Measurements from ENCODE around the gene FUZ.

The FUZ gene

GRCh38 chr19:49849433-49850220 is 36.5 kb upstream of the FUZ start:
- H3K36me3 ChIP-seq (ENCODE audit: control insufficient read depth, low read length): peaks cover 17% of the 10 kb centered on the region
- peaks cover 13% of the 10 kb centered on the region; the same call in 1 of the 2 replicates for H4K20me1 ChIP-seq (ENCODE audit: control insufficient read depth, insufficient read depth, low read depth, low read length)
- no peaks in the 10 kb centered on the region for H3K9me2 ChIP-seq (replicated peaks; ENCODE audit: control insufficient read depth, low read length)
- no peaks in the 10 kb centered on the region; the same call in 1 of the 2 replicates for H3K27me3 ChIP-seq (ENCODE audit: control insufficient read depth, low read length)
- no peak overlapping the region for H3K27ac ChIP-seq (ENCODE audit: low read depth, low read length)
- H3K4me1 ChIP-seq (ENCODE audit: control insufficient read depth, low read length): peaks cover 54% of the 10 kb centered on the region
- peak overlapping the region; percentile 57 for H3K4me2 ChIP-seq (ENCODE audit: low read length)
- peaks cover 29% of the 10 kb centered on the region for H3K79me2 ChIP-seq (ENCODE audit: control insufficient read depth, low read length)
- peak overlapping the region; percentile 81 for H3K4me3 ChIP-seq (ENCODE audit: low read length)
- peaks cover 20% of the 10 kb centered on the region for H3F3A ChIP-seq (ENCODE audit: control insufficient read depth, insufficient read depth)
- H3K9me3 ChIP-seq (ENCODE audit: control insufficient read depth, insufficient read depth, low read length): no peaks in the 10 kb centered on the region
- TF ChIP-seq EZH2phosphoT487 (IDR thresholded peaks at IDR 0.05; ENCODE audit: borderline replicate concordance, low read length): no peak
- no peak for TF ChIP-seq CTCF (IDR thresholded peaks at IDR 0.05; ENCODE audit: low read depth, low read length, poor library complexity, severe bottlenecking)

DNA sequence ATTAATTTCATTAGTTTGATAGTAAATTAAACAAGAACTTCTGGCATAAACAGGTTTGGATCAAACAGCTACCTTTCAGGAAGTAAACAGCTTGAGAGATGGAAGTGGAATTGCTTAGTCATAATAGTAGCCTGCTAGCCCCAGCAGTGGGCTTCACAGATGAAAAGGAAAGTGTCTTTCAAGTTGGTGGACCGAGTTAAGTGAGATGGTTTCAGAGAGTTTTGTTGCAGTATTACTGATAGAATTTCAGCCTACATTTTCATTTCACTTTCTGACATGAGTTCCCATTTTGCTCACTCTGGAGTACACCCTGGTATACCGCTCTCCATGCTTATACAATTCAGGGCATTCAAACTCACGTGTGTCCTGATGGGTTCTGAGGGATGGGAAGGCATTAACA is 35.8 kb upstream of the FUZ start:
- peaks cover 20% of the 10 kb centered on the region for H3F3A ChIP-seq (ENCODE audit: control insufficient read depth, insufficient read depth)
- no peak overlapping the region for H3K4me2 ChIP-seq (ENCODE audit: low read length)
- H3K9me3 ChIP-seq (ENCODE audit: control insufficient read depth, insufficient read depth, low read length): no peaks in the 10 kb centered on the region
- H3K9me2 ChIP-seq (replicated peaks; ENCODE audit: control insufficient read depth, low read length): no peaks in the 10 kb centered on the region
- H3K27ac ChIP-seq (ENCODE audit: low read depth, low read length): no peak overlapping the region
- peaks cover 23% of the 10 kb centered on the region for H3K79me2 ChIP-seq (ENCODE audit: control insufficient read depth, low read length)
- H3K36me3 ChIP-seq (ENCODE audit: control insufficient read depth, low read length): peaks cover 11% of the 10 kb centered on the region
- peaks cover 11% of the 10 kb centered on the region; the same call in 1 of the 2 replicates for H4K20me1 ChIP-seq (ENCODE audit: control insufficient read depth, insufficient read depth, low read depth, low read length)
- TF ChIP-seq CTCF (IDR thresholded peaks at IDR 0.05; ENCODE audit: low read depth, low read length, poor library complexity, severe bottlenecking) (no peak), EZH2phosphoT487 (IDR thresholded peaks at IDR 0.05; ENCODE audit: borderline replicate concordance, low read length) (no peak)
- H3K4me1 ChIP-seq (ENCODE audit: control insufficient read depth, low read length): peaks cover 59% of the 10 kb centered on the region
- H3K4me3 ChIP-seq (ENCODE audit: low read length): no peak overlapping the region
- no peaks in the 10 kb centered on the region; the same call in 1 of the 2 replicates for H3K27me3 ChIP-seq (ENCODE audit: control insufficient read depth, low read length)

DNA sequence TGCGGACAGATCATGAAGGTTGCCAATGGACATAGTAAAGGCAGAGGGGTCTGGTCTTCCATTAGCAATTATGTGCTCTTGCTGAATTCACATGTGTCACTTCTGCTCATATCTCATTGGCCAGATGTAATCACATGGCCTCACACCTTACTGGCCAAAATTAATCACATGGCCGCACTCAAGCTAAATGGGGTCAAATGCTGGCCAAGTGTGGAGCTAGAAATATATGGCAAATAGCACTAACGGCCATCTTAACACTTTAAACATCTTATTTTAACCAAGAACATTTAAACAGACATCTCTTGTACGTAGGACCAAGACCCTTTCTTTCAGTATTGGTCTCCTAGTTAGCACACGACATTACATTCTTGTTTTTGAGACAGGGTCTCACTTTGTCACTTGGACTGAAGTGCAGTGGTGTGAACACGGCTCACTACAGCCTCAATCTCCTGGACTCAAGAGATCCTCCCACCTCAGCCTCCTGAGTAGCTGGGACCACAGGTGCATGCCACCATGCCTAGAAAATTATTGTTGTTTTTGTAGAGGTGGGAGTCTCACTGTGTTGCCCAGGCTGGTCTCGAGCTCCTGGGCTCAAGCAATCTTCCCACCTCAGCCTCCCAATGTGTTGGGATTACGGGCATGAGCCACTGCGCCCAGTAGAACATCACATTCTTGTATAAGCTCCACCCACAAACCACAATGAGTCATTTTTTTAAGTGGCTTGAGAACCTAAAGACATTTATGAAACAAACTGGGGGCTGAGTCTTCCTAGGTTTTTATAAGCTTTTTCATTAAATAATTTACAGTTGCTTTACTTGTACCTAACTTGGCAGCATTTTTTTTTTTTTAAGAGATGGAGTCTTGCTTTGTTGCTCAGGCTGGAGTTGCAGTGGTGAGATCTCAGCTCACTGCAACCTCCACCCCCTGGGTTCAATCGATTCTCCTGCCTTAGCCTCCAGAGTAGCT is 34.9 kb upstream of the FUZ start:
- H3K4me2 ChIP-seq (ENCODE audit: low read length): peak overlapping the region; percentile 16
- no peak for TF ChIP-seq EZH2phosphoT487 (IDR thresholded peaks at IDR 0.05; ENCODE audit: borderline replicate concordance, low read length)
- no peak for TF ChIP-seq CTCF (IDR thresholded peaks at IDR 0.05; ENCODE audit: low read depth, low read length, poor library complexity, severe bottlenecking)
- H3K27ac ChIP-seq (ENCODE audit: low read depth, low read length): no peak overlapping the region
- H4K20me1 ChIP-seq (ENCODE audit: control insufficient read depth, insufficient read depth, low read depth, low read length): peaks cover 11% of the 10 kb centered on the region; the same call in 1 of the 2 replicates
- no peaks in the 10 kb centered on the region for H3K9me2 ChIP-seq (replicated peaks; ENCODE audit: control insufficient read depth, low read length)
- peaks cover 14% of the 10 kb centered on the region for H3K79me2 ChIP-seq (ENCODE audit: control insufficient read depth, low read length)
- H3F3A ChIP-seq (ENCODE audit: control insufficient read depth, insufficient read depth): peaks cover 23% of the 10 kb centered on the region
- no peaks in the 10 kb centered on the region; the same call in 1 of the 2 replicates for H3K27me3 ChIP-seq (ENCODE audit: control insufficient read depth, low read length)
- no peaks in the 10 kb centered on the region for H3K9me3 ChIP-seq (ENCODE audit: control insufficient read depth, insufficient read depth, low read length)
- no peak overlapping the region for H3K4me3 ChIP-seq (ENCODE audit: low read length)
- peaks cover 11% of the 10 kb centered on the region for H3K36me3 ChIP-seq (ENCODE audit: control insufficient read depth, low read length)
- H3K4me1 ChIP-seq (ENCODE audit: control insufficient read depth, low read length): peaks cover 59% of the 10 kb centered on the region

Measured in DOHH2 (cell line).